Colonic mucosa (tissue), 4 donors: ENCODE data around the gene DCPS. TPM values are rescaled to one million over a fixed set of nuclear protein-coding genes. Genes with fewer than 3 reads are reported as not detected.
"Not testable (repeated sequence)": the region's sequence is repeated elsewhere in the genome, so short reads cannot be mapped to it uniquely, and the experiment has no call there.

Experiments
- DNase-seq: peaks from one replicate; pipeline ENCODE4 v3.0.0-alpha.2; 2020
- H3K27ac ChIP-seq: fragments of 200-600 bp; one replicate; pipeline ENCODE4 v1.8.0; 2021
- H3K27me3 ChIP-seq: fragments of 200-600 bp; one replicate; pipeline ENCODE4 v1.8.0; 2021
- H3K36me3 ChIP-seq: fragments of 200-600 bp; one replicate; pipeline ENCODE4 v1.8.0; 2021
- H3K4me1 ChIP-seq: fragments of 200-600 bp; one replicate; pipeline ENCODE4 v1.8.0; 2021; ENCODE audit warnings: mild to moderate bottlenecking
- H3K4me3 ChIP-seq: fragments of 200-600 bp; one replicate; pipeline ENCODE4 v1.8.0; 2021
- H3K9ac ChIP-seq, 2 donors: one replicate each; pipeline ENCODE4 v1.7.0; 2013; ENCODE audit warnings: control low read depth in 2 of 2, low read depth in 2 of 2, low read length in 2 of 2
- H3K9me3 ChIP-seq: fragments of 200-600 bp; one replicate; pipeline ENCODE4 v1.8.0; 2021
- CTCF ChIP-seq: fragments of 200-600 bp; IDR thresholded peaks from one replicate; pipeline ENCODE4 v1.8.0; 2022; ENCODE audit warnings: antibody characterized with exemption, mild to moderate bottlenecking
- intact Hi-C: fragments of 100-400 bp; cut with DNase I; formaldehyde crosslinking; loops from one replicate; pipeline ENCODE4 v1.14.1; 2022
- total RNA-seq, 2 donors: library from RNA; stranded (reverse); fragmentation: NEBNext Ultra II Directional in 1 of 2; extraction: Animal tissue kit (Norgen Biotek cat#: 25700) in 1 of 2; gene quantifications; one replicate each; pipeline ENCODE4 v1.2.1, GENCODE V29; 2021
- donor health status: healthy.
- donor health status: DM: no; HTN: no; CAD: no.
- donor health status: DM: no; HTN: no; CAD: no.

DCPS gene
- total RNA-seq, 2 donors from 2014 or later, result 17.2 to 31.1 TPM

DNA sequence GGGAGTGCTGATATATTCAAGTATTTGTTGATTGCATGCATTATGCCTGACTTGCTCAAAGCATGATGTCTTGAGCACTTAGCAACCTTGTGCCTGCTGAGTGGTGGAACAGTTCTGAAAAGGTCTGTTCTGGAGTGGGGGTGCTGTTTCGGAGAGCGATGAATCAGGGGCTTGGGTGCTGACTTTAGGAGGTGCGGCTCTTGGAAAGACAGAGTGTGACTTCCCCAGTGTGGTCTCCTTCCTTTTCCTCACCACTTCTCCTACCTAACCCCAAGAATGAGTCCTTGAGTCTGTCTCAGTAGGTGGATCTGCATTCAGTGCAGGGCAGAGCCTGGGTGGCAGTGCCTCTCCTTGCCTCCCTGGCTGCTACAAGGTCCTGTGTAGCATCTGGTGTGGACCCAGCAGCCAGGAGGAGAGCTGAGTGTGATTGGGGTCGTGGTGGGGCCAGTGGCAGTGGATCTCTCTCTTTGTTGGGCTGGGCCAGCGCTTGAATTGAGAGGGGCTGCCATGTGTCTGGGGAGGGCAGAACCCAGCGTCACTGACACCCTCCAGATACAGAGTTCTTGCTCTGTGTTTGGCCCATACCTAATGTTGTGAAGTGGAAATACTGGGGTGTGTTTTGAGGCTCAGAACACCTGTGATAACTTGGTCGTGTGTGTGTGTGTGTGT lies 87.6 kb downstream of the DCPS start:
- no peak for DNase-seq
- intact Hi-C loops, result no loop called here
- H3K27me3 ChIP-seq, result no peaks in the 10 kb centered on the region
- H3K9ac ChIP-seq, result peak overlapping the region in 1 of 2 donors; percentile 9
- no peak for TF ChIP-seq CTCF
- no peaks in the 10 kb centered on the region for H3K9me3 ChIP-seq
- no peaks in the 10 kb centered on the region for H3K36me3 ChIP-seq
- no peak overlapping the region for H3K27ac ChIP-seq
- H3K4me1 ChIP-seq, result peaks cover 9% of the 10 kb centered on the region
- H3K4me3 ChIP-seq, result no peak overlapping the region

DNA sequence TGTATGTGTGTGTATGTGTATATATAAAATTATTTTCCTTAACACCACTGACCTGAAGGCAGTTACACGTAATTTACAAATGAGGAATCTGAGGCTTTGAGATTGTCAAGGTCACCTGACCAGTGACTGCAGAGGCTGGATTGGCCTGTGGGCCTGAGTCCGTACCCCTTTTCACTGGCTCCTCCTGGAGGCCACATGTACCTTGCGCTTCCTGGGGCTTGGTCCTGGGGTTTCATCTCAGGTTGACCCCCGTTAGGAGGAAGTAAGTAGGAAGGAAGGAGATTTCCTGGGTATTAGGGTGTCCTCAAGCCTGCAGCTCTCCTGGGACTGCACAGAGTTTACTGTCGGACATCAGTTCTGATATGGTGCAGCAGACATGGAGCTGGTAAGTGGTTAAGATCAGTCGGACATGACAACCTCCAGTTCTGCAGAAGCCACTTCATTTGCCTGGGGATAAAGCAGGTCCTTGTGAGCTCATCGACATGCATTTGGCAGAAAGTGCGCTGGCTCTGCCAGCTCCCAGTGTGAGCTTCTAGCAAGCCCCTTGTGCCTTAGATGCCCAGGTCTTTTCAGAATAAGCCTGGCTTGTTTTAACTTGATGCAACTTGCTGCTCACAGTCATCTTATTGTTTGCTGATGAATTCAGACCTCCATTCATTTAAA lies 88.2 kb downstream of the DCPS start:
- Histone ChIP-seq H3K27me3 (no peaks in the 10 kb centered on the region), H3K36me3 (no peaks in the 10 kb centered on the region), H3K4me3 (no peak overlapping the region), H3K4me1 (peaks cover 9% of the 10 kb centered on the region), H3K9me3 (no peaks in the 10 kb centered on the region), H3K9ac (no peak overlapping the region), H3K27ac (no peak overlapping the region)
- intact Hi-C loops, result no loop called here
- TF ChIP-seq CTCF, result no peak
- DNase-seq, result no peak

DNA sequence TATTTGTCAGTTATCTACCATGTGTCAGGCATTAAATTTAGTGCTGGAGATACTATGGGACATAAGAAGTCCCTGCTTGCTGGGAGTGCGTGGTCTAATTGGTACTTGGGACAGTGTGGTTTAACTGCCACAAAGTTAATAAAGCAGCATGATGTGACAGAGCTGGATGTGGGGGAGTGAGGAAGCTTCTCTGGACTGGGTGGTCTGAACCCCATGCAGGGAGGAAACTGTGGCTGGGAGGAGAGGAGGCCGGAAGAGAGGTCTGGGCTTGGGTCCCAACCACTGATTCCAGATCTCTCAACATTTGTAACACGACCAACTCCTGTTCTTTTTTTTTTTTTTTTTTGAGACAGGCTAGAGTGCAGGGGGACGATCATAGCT lies 88.8 kb downstream of the DCPS start:
- intact Hi-C loops, result no loop called here
- no peak overlapping the region for H3K27ac ChIP-seq
- no peak for DNase-seq

DNA sequence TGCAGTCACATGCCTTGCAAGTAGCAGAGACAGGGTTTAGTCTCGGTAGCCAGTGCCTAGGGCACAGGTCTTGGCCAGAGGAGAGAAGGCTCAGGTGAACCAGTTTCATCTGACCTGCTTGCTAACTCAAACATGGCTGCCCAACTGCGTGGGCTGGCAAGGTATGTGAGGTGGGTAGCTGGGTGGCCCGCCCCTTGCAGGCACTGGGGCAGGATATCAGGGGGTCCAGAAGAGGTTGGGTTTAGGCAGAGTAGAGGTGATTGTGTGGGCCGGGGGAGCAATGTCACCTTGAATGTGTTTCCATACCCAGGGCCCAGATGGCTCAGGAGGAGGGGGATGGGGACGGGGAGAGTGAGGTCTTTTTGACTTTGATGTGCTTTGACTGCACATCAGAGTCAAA lies 89.3 kb downstream of the DCPS start:
- DNase-seq, result no peak
- Histone ChIP-seq H3K9me3 (no peaks in the 10 kb centered on the region), H3K9ac (no peak overlapping the region), H3K4me1 (peaks cover 9% of the 10 kb centered on the region), H3K27me3 (no peaks in the 10 kb centered on the region), H3K36me3 (no peaks in the 10 kb centered on the region), H3K27ac (no peak overlapping the region), H3K4me3 (no peak overlapping the region)
- intact Hi-C loops, result no loop called here
- no peak for TF ChIP-seq CTCF

More for the DNA sequence above, 88.8 kb downstream of the DCPS start:
- Histone ChIP-seq H3K4me1 (peaks cover 9% of the 10 kb centered on the region), H3K27me3 (no peaks in the 10 kb centered on the region), H3K36me3 (no peaks in the 10 kb centered on the region), H3K4me3 (no peak overlapping the region), H3K9ac (no peak overlapping the region), H3K9me3 (no peaks in the 10 kb centered on the region)
- no peak for TF ChIP-seq CTCF

GRCh38 chr11:126394036-126394435 lies 90.2 kb downstream of the DCPS start:
- intact Hi-C loops, result no loop called here

GRCh38 chr11:126394634-126395072 lies 90.8 kb downstream of the DCPS start:
- H3K27ac ChIP-seq, H3K9me3 ChIP-seq, DNase-seq, H3K27me3 ChIP-seq, H3K9ac ChIP-seq, H3K4me3 ChIP-seq, H3K36me3 ChIP-seq, H3K4me1 ChIP-seq, intact Hi-C loops: not testable (repeated sequence)

More at GRCh38 chr11:126394036-126394435, 90.2 kb downstream of the DCPS start:
- DNase-seq, result no peak
- TF ChIP-seq CTCF, result no peak
- H3K36me3 ChIP-seq, result no peaks in the 10 kb centered on the region
- no peaks in the 10 kb centered on the region for H3K27me3 ChIP-seq
- H3K27ac ChIP-seq, result no peak overlapping the region
- no peaks in the 10 kb centered on the region for H3K9me3 ChIP-seq
- no peak overlapping the region for H3K9ac ChIP-seq
- H3K4me3 ChIP-seq, result no peak overlapping the region
- H3K4me1 ChIP-seq, result peaks cover 9% of the 10 kb centered on the region
